Measurements from ENCODE around the gene RPP21.
"Not testable (repeated sequence)": the region's sequence is repeated elsewhere in the genome, so short reads cannot be mapped to it uniquely, and the experiment has no call there.

Gene RPP21

DNA sequence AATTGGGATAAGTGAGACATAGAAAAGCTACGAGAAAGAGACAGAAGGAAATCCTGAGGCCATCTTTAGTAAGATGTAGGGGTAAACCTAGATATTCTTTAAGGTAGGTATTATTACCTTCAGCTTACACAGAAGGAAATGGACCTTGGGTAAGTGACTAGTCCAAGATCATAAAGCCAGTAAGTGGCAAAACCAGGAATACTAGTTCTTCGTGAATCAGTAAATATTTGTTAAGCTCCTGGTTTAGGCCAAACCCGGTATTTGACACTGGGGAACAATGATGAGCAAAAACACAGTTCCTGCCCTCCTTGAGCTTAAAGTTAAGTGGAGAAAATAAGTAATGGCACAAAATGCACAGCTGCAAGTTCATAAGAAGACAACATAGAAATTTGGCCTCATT lies 13.0 kb upstream of the RPP21 start:
- no peak for DNase-seq

DNA sequence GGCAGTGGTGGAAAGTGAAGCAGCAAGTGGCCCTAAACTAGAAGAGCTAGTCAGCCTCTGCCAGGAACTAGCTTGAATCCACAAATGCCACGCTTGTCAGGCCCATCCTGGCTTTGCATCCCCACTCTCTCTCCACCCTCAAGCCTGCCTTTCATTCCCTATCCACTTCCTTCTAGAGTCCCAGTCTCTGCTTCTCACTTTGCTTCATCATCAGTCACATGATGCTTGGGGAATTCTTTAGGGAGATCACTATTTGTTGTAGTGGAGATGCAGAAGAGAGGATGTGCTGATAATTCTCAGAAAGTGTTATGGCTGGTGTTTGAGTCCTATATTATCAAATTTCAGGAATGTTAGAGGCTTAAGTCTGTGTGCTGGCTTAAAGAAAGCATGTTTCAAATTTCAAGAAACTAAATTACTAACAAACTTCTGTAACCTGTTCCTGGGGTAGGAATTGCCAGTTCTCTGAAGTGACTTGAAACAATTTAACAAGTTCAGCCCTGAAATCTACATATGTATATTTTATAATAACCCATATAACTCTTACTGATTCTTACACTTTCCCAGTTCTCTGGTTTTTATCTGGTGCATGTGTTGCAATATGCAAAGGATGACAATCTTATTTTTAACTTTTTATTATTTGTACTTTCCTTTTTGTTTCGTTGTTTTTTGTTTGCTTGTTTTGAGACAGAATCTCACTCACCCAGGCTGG lies 10.7 kb upstream of the RPP21 start:
- no peak for DNase-seq

DNA sequence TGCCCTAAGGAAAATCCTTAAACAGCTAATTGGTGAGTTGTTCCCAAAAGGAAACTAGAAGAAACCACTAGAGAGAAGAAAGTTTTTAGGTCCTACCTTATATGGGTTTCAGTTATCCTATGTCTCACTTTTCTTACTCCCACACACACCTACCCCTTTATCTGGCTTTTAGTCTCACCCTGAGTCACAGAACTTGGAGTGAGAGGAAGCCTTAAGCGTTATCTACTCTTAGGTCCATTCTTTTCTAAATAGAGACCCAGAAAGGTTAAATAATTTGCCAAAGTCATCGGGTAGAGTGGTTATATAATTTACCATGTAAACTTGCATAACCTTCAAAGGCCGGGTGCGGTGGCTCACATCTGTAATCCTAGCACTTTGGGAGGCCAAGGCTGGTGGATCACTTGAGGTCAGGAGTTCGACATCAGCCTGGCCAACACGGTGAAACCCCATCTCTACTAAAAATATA lies 4.3 kb upstream of the RPP21 start:
- no peak for DNase-seq

DNA sequence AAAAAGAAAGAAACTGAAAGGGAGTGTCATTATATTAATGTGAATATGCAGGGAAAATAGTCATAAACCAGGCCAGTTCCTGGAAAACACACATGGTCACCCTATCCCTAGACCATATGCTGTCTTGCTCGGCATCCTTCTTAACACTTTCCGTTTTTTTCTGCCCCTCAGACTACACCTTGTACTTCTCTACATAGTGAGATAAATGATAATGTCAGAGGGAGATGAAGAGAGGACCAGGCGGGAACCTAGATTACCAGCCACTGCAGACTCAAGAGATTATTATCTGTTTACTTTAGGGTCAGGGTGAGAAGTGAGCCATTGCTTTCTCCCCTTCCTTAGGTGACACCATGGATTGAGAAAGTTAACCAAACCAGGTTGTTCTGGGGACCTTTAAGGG lies 3.7 kb upstream of the RPP21 start:
- DNase-seq: no peak

DNA sequence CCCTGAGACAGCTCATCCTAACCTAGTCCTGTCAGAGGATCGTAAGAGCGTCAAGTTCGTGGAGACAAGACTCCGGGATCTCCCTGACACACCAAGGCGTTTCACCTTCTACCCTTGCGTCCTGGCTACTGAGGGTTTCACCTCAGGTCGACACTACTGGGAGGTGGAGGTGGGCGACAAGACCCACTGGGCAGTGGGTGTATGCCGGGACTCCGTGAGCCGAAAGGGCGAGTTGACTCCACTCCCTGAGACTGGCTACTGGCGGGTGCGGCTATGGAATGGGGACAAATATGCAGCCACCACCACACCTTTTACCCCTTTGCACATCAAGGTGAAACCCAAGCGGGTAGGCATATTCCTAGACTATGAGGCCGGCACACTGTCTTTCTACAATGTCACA lies 3.2 kb upstream of the RPP21 start:
- no peak for DNase-seq

DNA sequence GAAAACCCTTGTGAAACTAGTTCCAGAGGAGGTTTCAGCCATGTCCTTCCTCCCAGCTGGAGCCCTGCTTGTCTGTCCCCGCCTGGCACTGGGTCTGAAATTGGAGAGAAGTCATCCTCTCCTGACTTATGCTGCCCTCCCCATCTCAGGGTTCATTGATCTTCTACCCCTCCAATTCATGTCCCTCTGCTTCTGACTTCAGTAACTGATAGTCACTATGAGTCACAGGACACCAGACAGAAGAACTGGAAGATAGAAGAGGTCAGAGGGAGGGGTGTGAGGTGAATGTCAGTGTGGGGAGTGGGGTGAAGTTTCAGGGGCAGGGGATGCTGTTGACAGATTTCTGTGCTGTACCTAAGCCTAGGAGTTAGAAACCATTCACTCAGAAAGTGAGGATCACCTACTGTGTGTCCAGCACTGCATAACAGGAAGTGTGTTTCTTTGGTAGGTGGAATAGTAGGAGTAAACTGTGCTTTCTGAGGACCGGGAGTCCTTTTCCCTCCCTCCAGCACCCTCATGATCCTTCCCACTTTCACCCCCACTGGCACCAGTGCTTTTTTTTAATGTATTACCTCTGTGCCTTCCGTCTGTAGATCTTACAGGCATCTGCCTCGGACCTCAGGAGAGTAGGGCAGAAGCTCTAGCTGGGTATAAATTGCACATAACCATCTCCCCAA lies 627 bp upstream of the RPP21 start:
- no peak for DNase-seq

DNA sequence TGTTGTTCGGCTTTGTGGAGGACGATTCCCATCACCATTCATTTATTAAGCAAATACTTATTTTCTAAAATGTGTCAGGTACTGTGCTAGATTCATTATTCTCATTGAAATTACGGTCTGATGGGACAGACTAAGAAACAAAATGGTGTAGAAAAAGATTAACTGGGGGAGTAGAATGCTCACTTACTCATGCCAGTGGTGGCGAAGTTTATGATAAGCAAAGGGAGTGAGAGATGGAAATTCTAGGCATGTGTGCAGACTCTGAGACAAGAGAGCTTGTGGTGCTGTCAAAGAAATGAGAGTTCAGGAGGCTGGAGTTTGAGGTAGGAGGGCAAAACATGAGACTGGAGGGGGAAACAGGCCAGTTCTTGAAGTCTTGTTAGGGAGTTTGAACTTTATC lies 896 bp downstream of the RPP21 start:
- no peak for DNase-seq

DNA sequence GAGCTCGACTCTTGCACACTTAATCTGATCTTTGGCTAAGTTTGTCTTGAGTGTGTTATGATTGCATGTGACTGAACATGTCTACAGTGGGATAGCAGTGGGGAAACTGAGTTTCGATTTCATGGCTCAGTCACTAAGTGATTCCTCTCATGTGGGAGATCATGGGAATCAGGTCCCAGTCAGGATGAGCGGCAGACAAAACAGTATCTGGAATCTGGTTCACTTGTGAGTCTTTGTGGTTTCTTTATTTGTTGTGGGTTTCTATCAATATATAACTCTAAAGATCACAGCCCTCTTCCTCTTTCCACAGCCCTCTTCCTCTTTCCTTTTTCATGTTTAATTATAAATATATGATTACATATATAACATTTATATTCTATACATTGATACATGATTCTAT lies 4.0 kb downstream of the RPP21 start:
- no peak for DNase-seq

DNA sequence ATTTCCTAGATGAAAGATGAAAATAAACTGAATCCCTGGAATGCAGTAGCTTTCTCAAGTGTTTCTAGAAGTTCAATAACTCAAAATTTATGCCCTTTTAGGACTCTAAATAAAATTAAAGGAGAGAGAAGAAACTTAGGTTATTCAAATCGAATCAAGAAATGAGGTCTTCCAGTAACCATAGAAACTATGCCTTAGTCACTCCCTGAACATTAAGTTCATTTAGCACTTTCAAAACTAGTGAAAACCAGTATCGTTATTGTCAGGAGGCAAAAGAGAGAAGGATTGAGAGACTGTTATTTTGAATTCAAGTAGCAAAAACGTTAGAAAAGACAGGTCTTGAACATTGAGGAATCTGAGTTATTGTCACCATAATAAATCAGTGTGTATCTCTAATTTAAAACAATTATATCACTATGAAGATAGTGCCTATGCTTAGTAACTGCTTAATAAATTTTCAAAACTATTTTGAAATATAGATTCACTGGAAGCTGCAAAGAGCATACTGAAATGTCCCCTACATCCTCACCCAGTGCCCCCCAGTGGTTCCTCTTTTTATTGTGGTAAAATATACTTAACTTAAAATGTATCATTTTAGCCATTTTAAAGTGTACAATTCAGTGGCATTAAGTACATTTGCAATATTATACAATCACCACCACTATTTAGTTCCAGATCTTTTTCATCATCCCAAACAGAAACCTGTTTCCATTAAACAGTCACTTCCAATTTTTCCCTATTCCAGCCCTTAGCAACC lies 4.6 kb downstream of the RPP21 start:
- DNase-seq: no peak

DNA sequence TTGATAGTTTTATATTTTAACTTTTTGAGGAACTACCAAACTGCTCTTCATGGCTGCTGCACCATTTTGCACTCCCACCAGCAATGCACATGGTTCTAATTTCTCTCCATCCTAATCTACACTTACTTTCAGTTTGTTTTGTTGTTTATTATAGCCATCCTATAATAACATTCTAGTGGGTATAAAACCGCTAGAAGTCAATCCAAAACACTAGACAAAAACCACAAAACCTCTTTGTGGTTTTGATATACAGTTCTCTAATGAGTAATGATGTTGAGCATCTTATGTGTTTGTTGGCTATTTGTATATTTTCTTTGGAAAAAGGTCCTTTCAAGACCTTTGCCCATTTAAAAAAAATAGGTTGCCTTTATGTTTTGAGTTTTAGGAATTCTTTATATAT lies 5.6 kb downstream of the RPP21 start:
- DNase-seq: no peak

DNA sequence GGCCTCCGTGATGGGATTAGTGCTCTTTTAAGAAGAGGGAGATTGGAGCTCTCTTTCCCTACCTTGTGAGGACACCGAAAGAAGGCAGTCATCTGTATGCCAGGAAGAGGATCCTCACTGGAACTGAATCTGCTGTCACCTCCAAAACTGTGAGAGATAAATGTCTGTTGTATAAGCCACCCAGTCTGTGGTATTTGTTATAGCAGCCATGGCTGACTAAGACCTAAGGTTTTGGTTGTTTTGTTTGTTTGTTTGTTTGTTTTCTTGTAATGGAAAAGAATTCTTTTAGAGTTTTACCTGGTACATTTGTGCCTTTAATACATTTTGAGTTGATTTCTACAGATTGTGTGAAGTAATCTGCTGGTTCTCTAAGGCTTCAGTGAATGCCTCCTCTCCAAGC lies 7.6 kb downstream of the RPP21 start:
- DNase-seq: no peak

DNA sequence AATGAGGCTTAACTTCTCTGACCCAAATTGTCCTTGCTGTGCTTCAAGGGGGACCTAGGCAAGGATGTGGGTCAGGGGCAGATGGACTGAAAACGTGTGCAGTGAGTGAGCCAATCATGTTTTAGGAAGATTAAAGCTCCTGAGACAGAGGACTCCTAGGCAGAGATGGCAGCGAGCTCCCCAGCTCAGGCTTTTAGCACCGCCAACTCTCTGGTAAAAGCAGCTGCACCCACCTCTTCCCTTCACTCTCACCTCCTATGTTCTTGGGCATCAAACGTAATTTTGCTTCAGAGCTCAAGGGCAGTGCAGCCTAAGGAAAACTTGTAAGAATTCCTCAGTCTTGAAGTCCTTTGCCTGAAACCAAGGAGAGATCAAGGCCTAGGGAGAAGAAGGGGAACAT lies 10.3 kb downstream of the RPP21 start:
- DNase-seq: no peak

DNA sequence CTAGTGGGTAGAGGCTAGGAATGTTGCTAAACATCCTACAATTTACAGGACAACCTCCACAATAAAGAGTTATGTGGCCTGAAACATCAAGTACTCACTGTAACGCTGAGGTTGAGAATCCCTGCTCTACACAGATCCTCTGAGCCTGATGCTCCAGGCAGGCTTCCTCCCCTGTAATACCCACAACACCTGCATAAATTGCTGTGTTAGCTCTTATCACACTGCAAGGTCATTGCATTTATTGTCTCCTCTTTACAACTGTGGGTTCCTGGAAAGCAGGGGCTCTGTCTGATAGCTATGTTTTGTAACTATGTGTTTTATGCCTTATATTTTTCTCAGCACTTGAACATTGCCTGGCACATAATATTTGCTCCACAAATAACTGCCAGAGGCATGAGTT lies 11.6 kb downstream of the RPP21 start:
- no peak for DNase-seq

DNA sequence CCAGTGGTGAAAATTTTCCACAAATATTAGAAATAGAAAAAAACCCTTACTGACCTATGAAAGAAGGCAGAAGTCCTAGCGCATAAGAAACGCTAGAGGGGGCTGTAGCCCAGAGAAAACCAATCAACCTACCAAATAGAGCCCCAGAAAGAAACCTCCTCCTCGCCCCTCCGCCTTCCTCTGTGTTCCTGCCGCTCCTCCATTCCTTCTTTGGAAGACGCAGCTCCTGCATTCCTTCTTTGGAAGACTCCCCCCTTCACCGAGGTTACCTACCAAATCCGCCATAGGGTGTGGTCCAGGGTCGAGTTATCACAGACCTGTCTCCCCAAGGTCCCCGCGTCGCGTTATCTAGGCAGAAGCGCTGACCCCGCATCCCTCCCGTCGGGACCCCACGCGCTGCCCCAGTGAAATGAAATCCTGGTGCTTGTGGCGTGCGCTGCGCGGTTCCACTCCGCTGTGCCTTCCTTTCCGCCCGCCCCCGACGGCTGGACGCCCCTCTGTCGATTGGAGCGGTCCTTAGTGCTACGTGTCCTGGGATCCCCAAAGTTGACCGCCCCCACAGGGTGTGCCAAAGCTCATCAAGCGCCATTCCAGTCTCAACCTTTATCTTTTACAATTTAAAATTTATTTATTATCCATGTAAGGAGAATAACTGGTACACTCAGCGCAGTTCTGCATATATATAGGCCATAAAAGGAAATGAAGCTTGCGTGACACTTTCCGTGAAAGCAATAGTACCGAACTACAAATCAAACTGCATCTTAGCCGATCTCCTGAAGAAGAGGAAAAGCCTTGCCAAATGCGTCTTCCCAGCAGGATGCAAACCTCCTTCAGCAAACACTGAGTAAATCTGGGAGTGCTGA lies 13.0 kb downstream of the RPP21 start:
- DNase-seq: no peak

DNA sequence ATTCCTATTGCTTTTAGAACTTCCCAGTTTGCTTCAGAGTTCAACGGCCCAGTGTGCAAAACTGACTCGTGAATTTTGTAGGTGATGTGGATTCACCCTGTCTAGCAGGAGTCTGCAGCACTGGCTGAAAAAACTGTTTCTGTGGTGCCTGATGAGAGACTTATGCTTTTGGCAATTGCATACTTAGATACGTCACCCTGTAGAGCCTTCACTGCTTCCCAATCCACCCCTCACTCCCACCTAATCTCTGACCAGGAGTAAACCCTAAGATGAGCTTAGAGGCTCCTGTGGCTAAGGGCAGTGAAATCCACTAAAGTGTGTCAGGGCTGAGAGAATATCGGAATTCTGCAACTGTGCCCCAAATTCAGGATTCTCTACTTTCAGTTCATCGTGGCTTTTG lies 14.3 kb downstream of the RPP21 start:
- no peak for DNase-seq

DNA sequence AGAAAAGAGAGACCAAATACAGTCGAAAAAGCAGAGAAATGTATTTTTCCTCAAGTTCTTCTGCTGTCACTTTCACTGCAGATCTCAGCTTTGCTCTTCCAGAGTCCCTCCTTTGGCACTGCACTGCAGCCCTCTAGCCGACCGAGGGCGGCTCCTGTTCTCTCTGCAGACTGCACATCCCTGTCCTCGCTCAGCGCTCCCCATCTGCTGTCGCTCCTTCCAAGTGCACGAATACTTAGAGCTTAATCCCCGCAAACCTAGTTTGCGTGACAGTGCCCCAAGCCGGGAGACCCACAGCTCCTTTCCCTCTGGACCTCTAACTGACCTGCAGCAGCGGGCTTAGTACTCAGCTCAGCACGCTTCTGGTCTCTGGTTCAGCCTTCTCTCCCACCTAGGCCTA lies 15.2 kb downstream of the RPP21 start:
- no peak for DNase-seq

DNA sequence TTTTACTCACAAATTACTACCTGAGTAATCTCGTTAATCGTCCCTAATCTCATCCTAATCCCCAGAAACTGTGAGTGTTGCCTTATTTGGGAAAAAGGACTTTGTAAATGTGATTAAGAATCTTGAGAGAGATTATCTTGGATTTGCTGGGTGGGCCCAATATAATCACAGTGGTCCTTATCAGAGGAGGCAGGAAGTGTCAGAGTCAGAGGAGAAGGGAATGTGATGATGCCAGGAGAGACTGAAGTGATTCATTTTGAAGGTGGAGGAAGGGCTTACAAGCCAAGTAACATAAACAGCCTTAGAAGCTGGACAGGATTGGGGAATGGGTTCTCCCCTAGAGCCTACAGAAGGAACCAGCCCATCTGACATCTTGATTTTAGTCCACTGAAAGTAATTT lies 16.7 kb downstream of the RPP21 start:
- no peak for DNase-seq

DNA sequence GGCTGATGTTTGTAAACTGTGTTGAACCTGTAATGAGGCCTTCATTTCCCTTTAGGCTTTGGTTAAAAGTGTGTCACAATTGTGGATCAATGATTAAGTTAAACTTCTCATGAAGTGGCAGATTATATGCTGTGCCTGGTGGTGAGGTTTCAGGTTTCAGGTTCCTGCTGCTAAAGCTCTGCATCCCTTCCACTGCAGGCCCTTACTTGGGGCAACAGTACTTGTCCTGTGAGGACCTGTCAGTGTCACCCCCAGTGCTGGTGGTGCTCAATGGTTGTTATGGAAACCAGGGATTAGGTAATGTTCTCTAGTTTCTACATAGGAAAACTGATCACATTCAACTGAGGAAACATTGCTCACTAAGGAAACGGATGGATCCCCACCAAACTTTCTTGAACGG lies 18.5 kb downstream of the RPP21 start:
- no peak for DNase-seq

DNA sequence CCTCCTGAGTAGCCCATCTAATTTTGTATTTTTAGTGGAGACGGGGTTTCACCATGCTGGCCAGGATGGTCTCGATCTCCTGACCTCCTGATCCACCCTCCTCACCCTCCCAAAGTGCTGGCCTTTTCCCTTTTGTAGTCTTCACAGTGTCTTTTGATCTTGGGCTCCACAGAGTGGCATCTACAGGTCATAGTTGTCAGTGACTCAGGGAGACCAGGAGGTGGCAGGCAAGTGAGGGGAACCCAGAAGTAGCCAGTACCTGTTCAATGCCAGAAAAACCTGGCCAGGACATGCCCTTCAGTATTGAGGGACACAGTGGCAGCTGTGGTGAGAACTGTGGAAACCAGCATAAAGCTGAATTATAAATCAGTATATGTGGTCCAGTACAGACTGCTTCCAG lies 19.6 kb downstream of the RPP21 start:
- no peak for DNase-seq

DNA sequence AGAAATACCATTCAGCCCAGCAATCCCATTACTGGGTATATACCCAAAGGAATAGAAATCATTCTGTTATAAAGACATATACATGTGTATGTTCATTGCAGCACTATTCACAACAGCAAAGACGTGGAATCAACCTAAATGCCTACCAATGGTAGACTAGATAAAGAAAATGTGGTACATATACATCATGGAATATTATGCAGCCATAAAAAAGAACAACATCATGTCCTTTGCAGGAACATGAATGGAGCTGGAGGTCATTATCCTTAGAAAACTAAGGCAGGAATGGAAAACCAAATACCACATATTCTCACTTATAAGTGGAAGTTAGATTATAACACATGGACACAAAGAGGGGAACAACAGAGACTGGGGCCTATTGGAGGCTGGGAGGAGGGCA lies 24.3 kb downstream of the RPP21 start:
- DNase-seq: not testable (repeated sequence)

DNA sequence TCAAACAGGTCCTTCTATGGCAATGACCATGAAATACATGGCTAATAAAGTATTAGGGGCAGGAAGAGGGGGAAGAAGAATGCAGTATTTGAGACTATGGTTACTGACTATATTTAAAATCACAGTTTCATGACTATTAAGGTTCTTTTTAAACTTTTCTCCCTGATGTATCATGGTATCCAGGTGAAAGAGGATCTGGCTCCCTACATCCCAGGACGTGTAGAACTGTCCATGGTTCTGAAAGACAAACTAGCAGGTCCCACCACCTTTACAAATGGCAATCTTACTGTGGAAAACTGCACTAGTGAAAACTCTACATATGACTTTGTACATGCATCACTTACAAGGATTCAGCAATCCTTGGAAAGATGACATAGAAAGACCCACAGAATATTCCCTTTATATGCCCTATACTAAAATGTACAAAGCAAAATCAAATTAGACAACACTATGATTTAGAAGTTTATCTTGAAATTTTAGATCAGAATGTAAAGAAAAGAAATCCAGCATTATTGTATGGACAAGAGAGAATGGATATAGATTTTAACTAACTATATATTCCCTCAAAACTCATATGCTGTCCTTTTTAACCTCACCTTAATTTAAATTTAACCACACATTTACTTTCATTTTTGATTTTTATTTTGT lies 33.5 kb downstream of the RPP21 start:
- DNase-seq: no peak

DNA sequence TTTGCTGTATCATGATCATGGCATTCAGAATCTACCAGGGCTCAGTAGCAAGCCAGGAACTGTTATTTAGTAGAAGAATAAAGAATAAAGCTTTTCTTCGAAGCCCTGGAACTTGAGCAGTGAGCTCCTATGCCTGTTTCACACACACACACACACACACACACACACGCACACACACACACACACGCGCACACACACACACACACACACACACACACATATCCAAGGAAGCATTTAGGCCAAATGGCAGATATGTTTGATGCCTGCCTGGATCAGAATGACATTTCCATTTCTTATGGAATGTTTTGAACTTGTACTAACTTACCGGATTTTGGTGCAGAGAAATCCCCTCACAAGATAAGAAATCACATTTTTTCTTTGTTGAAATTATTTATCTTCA lies 35.5 kb downstream of the RPP21 start:
- no peak for DNase-seq

DNA sequence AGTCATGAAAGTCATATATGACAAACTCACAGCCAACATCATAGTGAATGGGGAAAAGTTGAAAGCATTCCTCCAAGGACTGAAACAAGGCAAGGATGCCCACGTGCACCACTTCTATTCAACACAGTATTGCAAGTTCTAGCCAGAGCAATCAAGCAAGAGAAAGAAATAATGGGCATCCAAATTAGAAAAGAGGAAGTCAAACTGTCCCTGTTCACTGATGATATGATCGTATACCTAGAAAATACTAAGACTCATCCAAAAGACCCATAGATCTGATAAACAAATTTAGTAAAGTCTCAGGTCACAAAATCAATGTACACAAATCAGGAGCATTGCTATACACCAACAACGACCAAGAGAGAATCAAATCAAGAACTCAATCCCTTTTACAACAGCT lies 41.2 kb downstream of the RPP21 start:
- no peak for DNase-seq

All from NCI-H1092 (cell line).